ENCODE measurements around the gene SNX27. TPM values are rescaled to one million over a fixed set of nuclear protein-coding genes. Genes with fewer than 3 reads are reported as not detected.

SNX27 gene
- total and polyA plus RNA-seq, 2 donors (not counting 1 experiment from before 2014, with no cell fraction given): 29.5 to 38.1 TPM

GRCh38 chr1:151583796-151584195 lies 28.1 kb upstream of the SNX27 start:
- Histone ChIP-seq H3K4me1 (ENCODE audit: control insufficient read depth, extremely low read depth, insufficient read depth, low read length) (no peaks in the 10 kb centered on the region), H3K9ac (ENCODE audit: insufficient read depth, low read length) (no peak overlapping the region), H3K4me2 (ENCODE audit: extremely low read depth, insufficient read depth, low read length) (no peak overlapping the region), H3K4me3 (replicated peaks in 1 of 4; ENCODE audit: control extremely low read depth in 1 of 4, insufficient read depth in 1 of 4, low read depth in 3 of 4, low read length in 4 of 4) (no peak overlapping the region), H4K20me1 (ENCODE audit: control insufficient read depth, extremely low read depth, insufficient read depth, low read length) (no peaks in the 10 kb centered on the region), H2AFZ (ENCODE audit: low read length) (no peak overlapping the region), H3K27ac (ENCODE audit: insufficient read depth, low read length) (no peak overlapping the region), H3K79me2 (ENCODE audit: control insufficient read depth, insufficient read depth, low read length) (no peaks in the 10 kb centered on the region), H3K36me3 (ENCODE audit: control insufficient read depth, insufficient read depth, low read length) (no peaks in the 10 kb centered on the region), H3K9me3 (ENCODE audit: control insufficient read depth, insufficient read depth, low read depth, low read length) (no peaks in the 10 kb centered on the region), H3K27me3 (ENCODE audit: control insufficient read depth, insufficient read depth, low read length) (no peaks in the 10 kb centered on the region)
- TF ChIP-seq EZH2 (IDR thresholded peaks at IDR 0.05; ENCODE audit: low read length, missing control alignments) (no peak), CTCF (conservative IDR thresholded peaks at IDR 0.05 in 1 of 2, IDR thresholded peaks at IDR 0.05 in 1 of 2; ENCODE audit: low read depth in 1 of 2, low read length in 2 of 2) (no peak)
- DNase-seq (ENCODE audit: low read depth in 2 of 2): no peak

- Histone ChIP-seq H3K4me2 (ENCODE audit: extremely low read depth, insufficient read depth, low read length) (no peak overlapping the region), H3K4me1 (ENCODE audit: control insufficient read depth, extremely low read depth, insufficient read depth, low read length) (no peaks in the 10 kb centered on the region)
These were observed 27.6 kb upstream of the SNX27 start for GRCh38 chr1:151584278-151584677.

GRCh38 chr1:151584780-151585179 lies 27.1 kb upstream of the SNX27 start:
- no peaks in the 10 kb centered on the region for H3K9me3 ChIP-seq (ENCODE audit: control insufficient read depth, insufficient read depth, low read depth, low read length)

More at GRCh38 chr1:151584278-151584677, 27.6 kb upstream of the SNX27 start:
- H3K27me3 ChIP-seq (ENCODE audit: control insufficient read depth, insufficient read depth, low read length): no peaks in the 10 kb centered on the region
- TF ChIP-seq CTCF (conservative IDR thresholded peaks at IDR 0.05 in 1 of 2, IDR thresholded peaks at IDR 0.05 in 1 of 2; ENCODE audit: low read depth in 1 of 2, low read length in 2 of 2) (no peak), EZH2 (IDR thresholded peaks at IDR 0.05; ENCODE audit: low read length, missing control alignments) (no peak)
- DNase-seq (ENCODE audit: low read depth in 2 of 2): no peak
- no peaks in the 10 kb centered on the region for H3K79me2 ChIP-seq (ENCODE audit: control insufficient read depth, insufficient read depth, low read length)
- no peak overlapping the region for H3K4me3 ChIP-seq (replicated peaks in 1 of 4; ENCODE audit: control extremely low read depth in 1 of 4, insufficient read depth in 1 of 4, low read depth in 3 of 4, low read length in 4 of 4)
- no peak overlapping the region for H3K27ac ChIP-seq (ENCODE audit: insufficient read depth, low read length)
- no peaks in the 10 kb centered on the region for H3K9me3 ChIP-seq (ENCODE audit: control insufficient read depth, insufficient read depth, low read depth, low read length)
- H3K9ac ChIP-seq (ENCODE audit: insufficient read depth, low read length): no peak overlapping the region
- no peaks in the 10 kb centered on the region for H3K36me3 ChIP-seq (ENCODE audit: control insufficient read depth, insufficient read depth, low read length)
- H2AFZ ChIP-seq (ENCODE audit: low read length): no peak overlapping the region
- H4K20me1 ChIP-seq (ENCODE audit: control insufficient read depth, extremely low read depth, insufficient read depth, low read length): no peaks in the 10 kb centered on the region

More at GRCh38 chr1:151584780-151585179, 27.1 kb upstream of the SNX27 start:
- Histone ChIP-seq H4K20me1 (ENCODE audit: control insufficient read depth, extremely low read depth, insufficient read depth, low read length) (no peaks in the 10 kb centered on the region), H3K27me3 (ENCODE audit: control insufficient read depth, insufficient read depth, low read length) (no peaks in the 10 kb centered on the region), H3K4me3 (replicated peaks in 1 of 4; ENCODE audit: control extremely low read depth in 1 of 4, insufficient read depth in 1 of 4, low read depth in 3 of 4, low read length in 4 of 4) (no peak overlapping the region), H3K79me2 (ENCODE audit: control insufficient read depth, insufficient read depth, low read length) (no peaks in the 10 kb centered on the region), H3K27ac (ENCODE audit: insufficient read depth, low read length) (no peak overlapping the region), H3K36me3 (ENCODE audit: control insufficient read depth, insufficient read depth, low read length) (no peaks in the 10 kb centered on the region), H3K4me2 (ENCODE audit: extremely low read depth, insufficient read depth, low read length) (no peak overlapping the region), H2AFZ (ENCODE audit: low read length) (no peak overlapping the region), H3K9ac (ENCODE audit: insufficient read depth, low read length) (no peak overlapping the region), H3K4me1 (ENCODE audit: control insufficient read depth, extremely low read depth, insufficient read depth, low read length) (no peaks in the 10 kb centered on the region)
- TF ChIP-seq EZH2 (IDR thresholded peaks at IDR 0.05; ENCODE audit: low read length, missing control alignments) (no peak), CTCF (conservative IDR thresholded peaks at IDR 0.05 in 1 of 2, IDR thresholded peaks at IDR 0.05 in 1 of 2; ENCODE audit: low read depth in 1 of 2, low read length in 2 of 2) (no peak)
- no peak for DNase-seq (ENCODE audit: low read depth in 2 of 2)

Data from fibroblast of lung (primary cell).